OCI-LY3 (cell line): Measurements from ENCODE around the gene CCDC69.
"Not testable (repeated sequence)": the region's sequence is repeated elsewhere in the genome, so short reads cannot be mapped to it uniquely, and the experiment has no call there.

Experiments used
- H2AFZ ChIP-seq: fragments of 200-600, 300-600 bp; shearing (Covaris generic); 2 replicates; pipeline ENCODE4 v1.6.0; 2014; ENCODE audit warnings: antibody characterized with exemption, low read depth, low read length
- H3K27ac ChIP-seq: fragments of 200-600, 300-600 bp; sonication (generic); 2 replicates; pipeline ENCODE4 v1.5.1; 2014; ENCODE audit warnings: mild to moderate bottlenecking, low read length, moderate library complexity, mixed read lengths
- H3K27me3 ChIP-seq: fragments of 200-600, 300-600 bp; sonication (generic); 2 replicates; pipeline ENCODE4 v1.6.1; 2014; ENCODE audit warnings: low read depth, low read length, mixed read lengths
- H3K36me3 ChIP-seq: fragments of 200-600, 300-600 bp; sonication (generic); replicated peaks from 2 replicates; pipeline ENCODE3; 2014; ENCODE audit warnings: low read depth, low read length, mixed read lengths
- H3K4me1 ChIP-seq: fragments of 300-600, 200-600 bp; sonication (generic); 2 replicates; pipeline ENCODE4 v1.6.1; 2014; ENCODE audit warnings: low read length, mixed read lengths
- H3K4me2 ChIP-seq: fragments of 200-600, 300-600 bp; sonication (generic); 2 replicates; pipeline ENCODE4 v1.6.1; 2014; ENCODE audit warnings: low read length, mixed read lengths
- H3K4me3 ChIP-seq: fragments of 300-600, 200-600 bp; sonication (generic); 2 replicates; pipeline ENCODE4 v1.5.1; 2014; ENCODE audit warnings: antibody characterized with exemption, mild to moderate bottlenecking, low read length, moderate library complexity
- H3K79me2 ChIP-seq: fragments of 300-600, 200-600 bp; shearing (Covaris generic); 2 replicates; pipeline ENCODE4 v1.6.1; 2014; ENCODE audit warnings: mild to moderate bottlenecking, low read length, mixed read lengths
- H3K9ac ChIP-seq: fragments of 300-600, 200-600 bp; shearing (Covaris generic); 2 replicates; pipeline ENCODE4 v1.6.0; 2014; ENCODE audit warnings: mild to moderate bottlenecking, low read length, moderate library complexity
- H3K9me3 ChIP-seq: fragments of 200-600, 300-600 bp; shearing (Covaris generic); 2 replicates; pipeline ENCODE4 v1.6.1; 2014; ENCODE audit warnings: low read length, mixed read lengths; ENCODE audit not compliant: insufficient read depth
- H4K20me1 ChIP-seq: fragments of 200-600, 300-600 bp; sonication (generic); 2 replicates; pipeline ENCODE4 v1.6.1; 2016; ENCODE audit warnings: low read length, mixed read lengths; ENCODE audit not compliant: insufficient read depth
- EZH2phosphoT487 ChIP-seq: fragments of 200-600 bp; shearing (Covaris generic); IDR thresholded peaks from 2 replicates; pipeline ENCODE4 v1.6.1; 2018; ENCODE audit warnings: antibody characterized with exemption, mixed run types, low read depth
- TF ChIP-seq, protein P1 (sequence below): fragments of 200-600, 300-600 bp; sonication (generic); IDR thresholded peaks from 2 replicates; pipeline ENCODE4 v1.5.1; 2014; ENCODE audit warnings: antibody characterized with exemption, low read length, low read depth

CCDC69 gene

DNA sequence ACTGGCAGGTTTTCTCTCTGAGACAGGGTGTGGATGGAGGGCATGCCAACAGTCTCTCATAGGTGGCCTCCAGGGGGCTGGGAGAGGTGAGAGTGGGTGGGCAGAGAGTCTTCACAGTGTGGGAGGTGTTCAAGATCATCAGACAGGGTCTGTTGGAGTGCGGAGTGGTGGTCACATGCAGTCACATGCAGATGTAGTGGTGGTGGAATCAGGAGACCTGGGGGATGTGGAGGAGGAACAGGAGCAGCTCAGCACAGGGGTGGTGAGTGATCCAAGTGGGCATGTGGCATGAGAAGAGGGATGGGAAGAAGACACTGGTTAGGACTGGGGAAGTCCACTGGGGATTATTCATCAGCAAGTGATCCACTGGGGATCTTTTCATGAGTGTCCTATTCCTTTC lies 34.9 kb upstream of the CCDC69 start:
- H3K27ac ChIP-seq: no peak overlapping the region
- H2AFZ ChIP-seq: no peak overlapping the region
- H3K36me3 ChIP-seq: peaks cover 25% of the 10 kb centered on the region
- H3K79me2 ChIP-seq: peaks cover 62% of the 10 kb centered on the region
- peaks cover 33% of the 10 kb centered on the region; the same call in 1 of the 2 replicates for H4K20me1 ChIP-seq
- no peaks in the 10 kb centered on the region for H3K27me3 ChIP-seq
- H3K4me3 ChIP-seq: no peak overlapping the region
- H3K9me3 ChIP-seq: no peaks in the 10 kb centered on the region
- no peak for TF ChIP-seq EZH2phosphoT487
- TF ChIP-seq, protein P1, sequence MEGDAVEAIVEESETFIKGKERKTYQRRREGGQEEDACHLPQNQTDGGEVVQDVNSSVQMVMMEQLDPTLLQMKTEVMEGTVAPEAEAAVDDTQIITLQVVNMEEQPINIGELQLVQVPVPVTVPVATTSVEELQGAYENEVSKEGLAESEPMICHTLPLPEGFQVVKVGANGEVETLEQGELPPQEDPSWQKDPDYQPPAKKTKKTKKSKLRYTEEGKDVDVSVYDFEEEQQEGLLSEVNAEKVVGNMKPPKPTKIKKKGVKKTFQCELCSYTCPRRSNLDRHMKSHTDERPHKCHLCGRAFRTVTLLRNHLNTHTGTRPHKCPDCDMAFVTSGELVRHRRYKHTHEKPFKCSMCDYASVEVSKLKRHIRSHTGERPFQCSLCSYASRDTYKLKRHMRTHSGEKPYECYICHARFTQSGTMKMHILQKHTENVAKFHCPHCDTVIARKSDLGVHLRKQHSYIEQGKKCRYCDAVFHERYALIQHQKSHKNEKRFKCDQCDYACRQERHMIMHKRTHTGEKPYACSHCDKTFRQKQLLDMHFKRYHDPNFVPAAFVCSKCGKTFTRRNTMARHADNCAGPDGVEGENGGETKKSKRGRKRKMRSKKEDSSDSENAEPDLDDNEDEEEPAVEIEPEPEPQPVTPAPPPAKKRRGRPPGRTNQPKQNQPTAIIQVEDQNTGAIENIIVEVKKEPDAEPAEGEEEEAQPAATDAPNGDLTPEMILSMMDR: no peak
- H3K9ac ChIP-seq: no peak overlapping the region
- peaks cover 58% of the 10 kb centered on the region for H3K4me1 ChIP-seq
- 0 out of 2 replicates have a peak overlapping the region, but pooled peaks have one; percentile 84 for H3K4me2 ChIP-seq

DNA sequence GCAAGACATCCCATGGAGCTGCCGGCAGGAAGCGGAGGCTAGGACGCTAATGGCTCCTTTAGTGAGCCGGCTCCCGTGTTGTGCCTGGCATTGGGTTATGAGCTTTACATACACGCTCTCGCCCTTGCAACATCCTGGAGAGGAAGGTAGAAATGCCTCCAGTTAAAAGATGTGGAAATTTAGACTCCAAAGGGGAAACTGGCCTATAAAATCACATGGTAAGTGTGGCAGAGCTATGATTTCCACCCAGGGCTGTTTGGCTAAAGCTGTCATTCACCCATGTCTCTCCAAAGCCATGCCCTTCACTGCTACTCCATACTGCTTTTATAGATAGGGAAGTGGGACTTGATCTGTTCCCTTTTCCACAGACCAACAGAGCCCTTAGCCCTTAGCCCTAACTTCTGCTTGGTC lies 34.3 kb upstream of the CCDC69 start:
- Histone ChIP-seq H3K9me3 (no peaks in the 10 kb centered on the region), H2AFZ (no peak overlapping the region), H3K36me3 (peaks cover 25% of the 10 kb centered on the region), H3K4me1 (peaks cover 52% of the 10 kb centered on the region), H3K9ac (peak overlapping the region; percentile 37; the same call in 1 of the 2 replicates), H3K27me3 (no peaks in the 10 kb centered on the region), H3K4me2 (peak overlapping the region; percentile 84), H3K4me3 (no peak overlapping the region), H4K20me1 (peaks cover 28% of the 10 kb centered on the region; the same call in 1 of the 2 replicates), H3K79me2 (peaks cover 68% of the 10 kb centered on the region), H3K27ac (peak overlapping the region; percentile 82)
- TF ChIP-seq, protein P1: no peak
- no peak for TF ChIP-seq EZH2phosphoT487

DNA sequence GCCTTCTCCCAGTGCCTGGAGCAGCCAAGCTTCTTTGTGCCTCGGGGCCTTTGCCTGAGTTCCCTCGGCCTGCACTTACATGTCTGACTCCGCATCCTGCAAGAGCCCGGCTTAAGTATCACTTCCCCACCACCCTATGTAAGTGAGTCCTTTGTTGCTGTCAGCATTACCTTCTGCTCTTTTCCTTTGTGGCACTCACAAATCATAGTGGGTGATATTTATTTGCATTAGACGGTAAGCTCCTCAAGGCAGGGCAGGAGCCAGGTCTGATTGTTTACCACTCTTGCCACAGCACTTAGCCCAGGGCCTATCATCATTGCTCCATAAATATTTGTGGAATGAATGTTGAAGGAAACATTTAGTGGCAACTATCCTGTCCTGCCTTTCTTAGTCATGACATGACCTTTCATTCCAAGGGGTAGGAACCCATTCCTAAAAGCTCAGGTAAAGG lies 33.9 kb upstream of the CCDC69 start:
- Histone ChIP-seq H3K4me3 (peak overlapping the region; percentile 46), H3K27ac (peak overlapping the region; percentile 82), H4K20me1 (peaks cover 28% of the 10 kb centered on the region; the same call in 1 of the 2 replicates), H3K4me2 (peak overlapping the region; percentile 84), H3K79me2 (peaks cover 70% of the 10 kb centered on the region), H3K27me3 (no peaks in the 10 kb centered on the region), H3K9me3 (no peaks in the 10 kb centered on the region), H3K9ac (peak overlapping the region; percentile 65), H3K4me1 (peaks cover 52% of the 10 kb centered on the region), H3K36me3 (peaks cover 25% of the 10 kb centered on the region), H2AFZ (no peak overlapping the region)
- TF ChIP-seq EZH2phosphoT487: no peak
- TF ChIP-seq, protein P1: no peak

DNA sequence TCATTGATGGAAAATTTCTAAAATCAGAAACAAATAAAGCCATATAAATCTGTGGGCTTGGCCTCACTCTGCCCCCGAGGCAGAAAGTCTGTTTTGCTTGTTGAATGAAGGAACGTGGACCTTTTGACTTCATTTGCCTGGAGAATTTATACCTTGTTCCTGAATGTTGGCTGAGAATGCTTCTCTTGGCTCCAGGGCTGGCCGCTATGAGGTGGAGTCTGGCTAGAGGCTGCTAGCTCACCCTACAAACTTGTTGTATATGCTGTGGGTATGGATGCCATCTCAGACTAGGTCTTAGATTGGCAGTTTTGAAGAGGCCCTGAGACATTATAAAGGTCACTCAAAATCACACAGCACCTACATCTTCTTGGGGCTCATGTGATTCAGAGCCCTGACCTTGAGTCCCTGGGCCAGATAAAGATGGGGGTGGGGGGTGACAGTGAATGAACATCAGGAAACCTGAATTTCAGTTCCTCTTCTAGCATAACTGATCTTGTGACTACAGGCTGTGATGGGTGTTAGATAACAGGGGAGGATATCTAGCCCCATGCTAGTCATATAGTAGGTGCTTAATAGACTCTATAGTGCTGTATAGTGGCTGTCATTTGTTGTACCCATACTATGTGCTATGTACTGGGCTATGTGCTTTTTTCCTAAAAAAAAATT lies 31.9 kb upstream of the CCDC69 start:
- Histone ChIP-seq H3K27me3 (no peaks in the 10 kb centered on the region), H3K27ac (peak overlapping the region; percentile 82), H4K20me1 (peaks cover 19% of the 10 kb centered on the region; the same call in 1 of the 2 replicates), H3K79me2 (peaks cover 66% of the 10 kb centered on the region), H3K4me3 (peak overlapping the region; percentile 98), H2AFZ (no peak overlapping the region), H3K36me3 (peaks cover 18% of the 10 kb centered on the region), H3K4me1 (peaks cover 67% of the 10 kb centered on the region), H3K9me3 (no peaks in the 10 kb centered on the region), H3K4me2 (peak overlapping the region; percentile 84), H3K9ac (peak overlapping the region; percentile 48)
- TF ChIP-seq, protein P1: no peak
- TF ChIP-seq EZH2phosphoT487: no peak

DNA sequence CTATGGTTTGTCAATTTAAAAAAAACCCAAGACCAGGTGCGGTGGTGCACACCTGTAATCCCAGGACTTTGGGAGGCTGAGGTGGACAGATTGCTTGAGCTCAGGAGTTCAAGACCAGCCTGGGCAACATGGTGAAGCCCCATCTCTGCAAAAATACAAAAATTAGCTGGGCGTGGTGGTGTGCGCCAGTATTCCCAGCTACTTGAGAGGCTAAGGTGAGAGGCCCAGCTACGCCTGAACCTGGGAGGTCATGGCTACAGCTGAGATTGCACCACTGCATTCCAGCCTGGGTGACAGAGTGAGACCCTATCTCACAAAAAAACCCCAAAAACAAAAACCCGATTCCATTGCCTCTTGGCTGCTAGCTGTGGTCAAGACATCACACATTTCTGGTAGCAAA lies 31.1 kb upstream of the CCDC69 start:
- not testable (repeated sequence) for H3K27me3 ChIP-seq, H3K9me3 ChIP-seq, H2AFZ ChIP-seq
- H3K4me2 ChIP-seq: peak overlapping the region; percentile 84
- peaks cover 19% of the 10 kb centered on the region; the same call in 1 of the 2 replicates for H4K20me1 ChIP-seq
- H3K27ac ChIP-seq: peak overlapping the region; percentile 82
- peak overlapping the region; percentile 98 for H3K4me3 ChIP-seq
- H3K9ac ChIP-seq: peak overlapping the region; percentile 48; the same call in 1 of the 2 replicates
- peaks cover 69% of the 10 kb centered on the region for H3K4me1 ChIP-seq
- peaks cover 18% of the 10 kb centered on the region for H3K36me3 ChIP-seq
- H3K79me2 ChIP-seq: peaks cover 66% of the 10 kb centered on the region
